GM06990 (cell line): ENCODE data around the gene ASS1.
A peak's percentile ranks its signal among the peaks of the same experiment; 100 is the strongest.
"Not testable (repeated sequence)": the region's sequence is repeated elsewhere in the genome, so short reads cannot be mapped to it uniquely, and the experiment has no call there.

ENCODE experiments used
- DNase-seq: peaks from one replicate; pipeline ENCODE4 v3.0.0-alpha.2; 2011; ENCODE audit not compliant: insufficient read length; ENCODE audit errors: extremely low read depth
- H3K27me3 ChIP-seq: replicated peaks from 2 replicates; pipeline ENCODE4 v1.6.0; 2011; ENCODE audit warnings: low read length; ENCODE audit not compliant: control insufficient read depth, insufficient read depth
- H3K36me3 ChIP-seq: 2 replicates; pipeline ENCODE4 v1.5.1; 2011; ENCODE audit warnings: low read length; ENCODE audit not compliant: control insufficient read depth, insufficient read depth
- H3K4me3 ChIP-seq: replicated peaks from 2 replicates; pipeline ENCODE4 v1.5.1; 2011; ENCODE audit warnings: low read depth, mild to moderate bottlenecking, control low read depth, low read length
- TF ChIP-seq, protein P1 (sequence below): IDR thresholded peaks from 2 replicates; pipeline ENCODE4 v1.5.1; 2011; ENCODE audit warnings: low read length, control low read depth, mild to moderate bottlenecking, inconsistent platforms; ENCODE audit not compliant: insufficient read depth, poor library complexity, severe bottlenecking

The ASS1 gene

DNA sequence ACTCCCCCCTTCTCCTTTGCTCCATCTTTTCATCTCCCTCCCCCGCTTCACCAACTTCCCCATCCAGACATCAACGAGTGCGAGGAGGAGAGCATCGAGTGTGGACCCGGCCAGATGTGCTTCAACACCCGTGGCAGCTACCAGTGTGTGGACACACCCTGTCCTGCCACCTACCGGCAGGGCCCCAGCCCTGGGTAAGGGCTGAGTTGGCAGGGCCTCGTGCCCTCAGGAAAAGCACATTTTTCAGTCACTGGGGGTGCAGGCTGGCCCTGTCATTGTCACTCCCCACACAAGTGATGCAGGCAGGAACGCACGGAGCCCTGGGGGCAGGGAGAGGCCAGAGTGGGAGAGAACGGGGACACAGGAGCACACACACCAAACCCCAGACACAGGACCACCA lies 12.4 kb upstream of the ASS1 start:
- H3K36me3 ChIP-seq, result no peaks in the 10 kb centered on the region
- TF ChIP-seq, protein P1, sequence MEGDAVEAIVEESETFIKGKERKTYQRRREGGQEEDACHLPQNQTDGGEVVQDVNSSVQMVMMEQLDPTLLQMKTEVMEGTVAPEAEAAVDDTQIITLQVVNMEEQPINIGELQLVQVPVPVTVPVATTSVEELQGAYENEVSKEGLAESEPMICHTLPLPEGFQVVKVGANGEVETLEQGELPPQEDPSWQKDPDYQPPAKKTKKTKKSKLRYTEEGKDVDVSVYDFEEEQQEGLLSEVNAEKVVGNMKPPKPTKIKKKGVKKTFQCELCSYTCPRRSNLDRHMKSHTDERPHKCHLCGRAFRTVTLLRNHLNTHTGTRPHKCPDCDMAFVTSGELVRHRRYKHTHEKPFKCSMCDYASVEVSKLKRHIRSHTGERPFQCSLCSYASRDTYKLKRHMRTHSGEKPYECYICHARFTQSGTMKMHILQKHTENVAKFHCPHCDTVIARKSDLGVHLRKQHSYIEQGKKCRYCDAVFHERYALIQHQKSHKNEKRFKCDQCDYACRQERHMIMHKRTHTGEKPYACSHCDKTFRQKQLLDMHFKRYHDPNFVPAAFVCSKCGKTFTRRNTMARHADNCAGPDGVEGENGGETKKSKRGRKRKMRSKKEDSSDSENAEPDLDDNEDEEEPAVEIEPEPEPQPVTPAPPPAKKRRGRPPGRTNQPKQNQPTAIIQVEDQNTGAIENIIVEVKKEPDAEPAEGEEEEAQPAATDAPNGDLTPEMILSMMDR, result peak; percentile 31
- H3K27me3 ChIP-seq, result no peaks in the 10 kb centered on the region; the same call in 1 of the 2 replicates
- DNase-seq, result no peak
- no peak overlapping the region for H3K4me3 ChIP-seq

DNA sequence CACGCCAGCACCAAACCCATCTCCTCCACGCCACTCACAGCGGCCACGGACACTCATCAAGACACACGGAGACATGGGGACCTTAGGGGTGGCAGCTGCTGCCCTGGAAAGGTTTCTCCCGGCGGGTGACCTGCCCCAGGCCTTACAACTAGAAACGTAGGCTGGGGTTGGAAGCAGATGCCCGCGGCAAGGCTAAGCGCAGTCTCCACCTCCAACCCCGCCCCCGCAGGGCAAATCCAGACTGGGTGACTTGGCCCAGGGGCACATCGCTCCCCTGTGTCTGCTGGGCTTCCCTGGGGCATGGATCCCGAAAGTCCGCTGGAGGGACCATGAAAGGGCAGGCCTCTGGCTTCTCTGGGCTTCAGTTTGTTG lies 12.0 kb upstream of the ASS1 start:
- H3K27me3 ChIP-seq, result no peaks in the 10 kb centered on the region; the same call in 1 of the 2 replicates
- no peaks in the 10 kb centered on the region for H3K36me3 ChIP-seq
- DNase-seq, result no peak
- TF ChIP-seq, protein P1, result no peak
- no peak overlapping the region for H3K4me3 ChIP-seq

DNA sequence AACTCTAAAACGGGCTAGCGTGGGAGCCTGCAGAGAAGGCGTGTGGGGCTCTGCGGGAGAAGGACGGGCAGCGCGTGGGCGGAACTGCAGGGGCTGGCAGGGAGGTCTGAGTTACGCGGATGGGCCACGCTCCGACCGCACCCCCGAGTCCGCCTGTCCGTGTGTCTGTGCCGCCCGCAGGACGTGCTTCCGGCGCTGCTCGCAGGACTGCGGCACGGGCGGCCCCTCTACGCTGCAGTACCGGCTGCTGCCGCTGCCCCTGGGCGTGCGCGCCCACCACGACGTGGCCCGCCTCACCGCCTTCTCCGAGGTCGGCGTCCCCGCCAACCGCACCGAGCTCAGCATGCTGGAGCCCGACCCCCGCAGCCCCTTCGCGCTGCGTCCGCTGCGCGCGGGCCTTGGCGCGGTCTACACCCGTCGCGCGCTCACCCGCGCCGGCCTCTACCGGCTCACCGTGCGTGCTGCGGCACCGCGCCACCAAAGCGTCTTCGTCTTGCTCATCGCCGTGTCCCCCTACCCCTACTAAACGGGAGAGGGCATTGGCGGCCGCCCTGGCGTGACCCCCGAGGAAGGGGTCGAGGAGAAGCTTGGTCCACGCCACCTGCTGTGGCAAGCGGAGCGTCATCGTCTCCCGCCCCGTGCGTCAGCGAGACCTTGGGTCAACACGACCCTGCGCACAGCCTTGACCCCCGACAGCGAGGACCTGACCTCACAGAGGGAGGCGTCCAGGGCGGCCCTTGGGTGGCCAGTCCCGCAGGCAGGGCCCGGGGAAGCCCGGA lies 11.4 kb upstream of the ASS1 start:
- DNase-seq, result peak; percentile 43
- Histone ChIP-seq H3K4me3 (no peak overlapping the region), H3K36me3 (no peaks in the 10 kb centered on the region), H3K27me3 (no peaks in the 10 kb centered on the region; the same call in 1 of the 2 replicates)
- TF ChIP-seq, protein P1, result no peak

DNA sequence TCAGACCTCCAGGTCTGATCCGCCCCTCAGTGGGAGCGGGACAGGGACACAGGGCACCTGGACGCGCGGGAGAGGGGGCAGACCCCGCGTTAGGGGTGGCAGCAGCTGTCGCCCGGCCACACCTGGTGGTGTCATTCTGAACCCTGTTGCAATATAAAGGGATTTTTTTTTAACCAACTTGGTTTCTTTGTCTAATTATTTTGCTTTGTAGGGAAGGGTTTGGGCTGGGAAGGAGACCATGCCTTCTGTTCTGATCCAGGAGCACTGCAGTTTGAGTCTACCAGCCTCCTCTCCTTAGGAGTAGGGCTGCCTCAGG lies 10.9 kb upstream of the ASS1 start:
- Histone ChIP-seq H3K4me3 (no peak overlapping the region), H3K27me3 (no peaks in the 10 kb centered on the region; the same call in 1 of the 2 replicates)
- no peak for DNase-seq

DNA sequence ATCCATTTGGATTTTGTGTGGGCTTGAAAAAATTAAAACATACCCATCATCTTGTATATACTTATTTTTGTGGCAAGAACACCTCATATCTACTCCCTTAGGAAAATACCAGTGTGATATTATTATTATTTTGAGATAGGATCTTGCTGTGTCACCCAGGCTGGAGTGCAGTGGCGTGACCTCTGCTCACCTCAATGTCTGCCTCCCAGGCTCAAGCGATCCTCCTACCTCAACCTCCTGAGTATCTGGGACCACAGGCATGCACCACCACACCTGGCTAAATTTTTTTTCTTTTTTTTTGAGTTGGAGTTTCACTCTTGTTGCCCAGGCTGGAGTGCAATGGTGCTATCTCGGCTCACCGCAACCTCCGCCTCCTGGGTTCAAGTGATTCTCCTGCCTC lies 10.1 kb upstream of the ASS1 start:
- not testable (repeated sequence) for H3K27me3 ChIP-seq, DNase-seq, H3K36me3 ChIP-seq, H3K4me3 ChIP-seq

More for the DNA sequence above, 10.9 kb upstream of the ASS1 start:
- TF ChIP-seq, protein P1, result no peak
- no peaks in the 10 kb centered on the region for H3K36me3 ChIP-seq

DNA sequence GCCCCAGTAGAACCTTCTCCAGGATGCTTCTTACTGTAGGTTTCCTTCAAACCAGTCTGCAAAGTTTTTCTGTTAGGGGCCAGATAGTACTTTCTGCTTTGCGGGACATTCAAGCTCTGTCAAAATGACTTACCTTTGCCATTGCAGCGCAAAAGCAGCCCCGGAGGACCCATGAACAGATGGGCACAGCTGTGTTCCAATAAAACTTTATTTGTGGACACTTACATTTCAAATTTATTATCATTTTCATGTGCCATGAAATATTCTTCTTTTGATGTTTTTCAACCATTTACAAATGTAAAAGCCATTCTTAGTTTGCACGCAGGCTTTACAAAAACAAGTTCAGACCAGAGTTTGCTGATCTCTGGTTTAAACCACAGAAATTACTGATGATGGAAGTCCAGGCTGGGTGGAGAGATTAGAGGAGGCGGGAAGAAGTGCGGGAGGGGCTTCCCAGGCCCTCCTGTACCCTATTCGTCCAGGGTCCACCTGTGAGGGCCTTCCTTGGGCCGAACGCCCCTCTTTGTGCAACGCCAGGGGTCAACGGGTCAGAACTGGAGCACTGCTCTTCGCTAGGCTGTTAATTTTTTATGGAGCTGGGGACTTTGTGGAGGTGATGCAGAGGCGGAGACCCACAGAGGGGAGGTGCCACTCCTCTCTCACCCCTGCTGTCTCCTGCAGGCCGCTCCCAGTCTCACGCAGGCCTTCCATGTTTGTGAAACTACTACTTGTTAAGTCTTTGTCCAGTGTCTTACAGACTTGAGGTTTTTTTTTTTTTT lies 7.6 kb upstream of the ASS1 start:
- H3K4me3 ChIP-seq, result no peak overlapping the region
- no peak for DNase-seq
- TF ChIP-seq, protein P1, result no peak
- H3K36me3 ChIP-seq, result no peaks in the 10 kb centered on the region
- H3K27me3 ChIP-seq, result no peaks in the 10 kb centered on the region; the same call in 1 of the 2 replicates
